Mammary microvascular endothelial cell (primary cell): ENCODE measurements around the gene SLC39A1. TPM values are rescaled to one million over a fixed set of nuclear protein-coding genes. Genes with fewer than 3 reads are reported as not detected.

Source experiments
- total RNA-seq: library from RNA; depleted of rRNA; stranded (reverse); fragments of >200 nt; gene quantifications from 2 replicates; pipeline ENCODE4 v1.2.3, GENCODE V29; 2015

SLC39A1 gene
- 94.3 and 101 TPM in 2 replicates for total RNA-seq

GRCh38 chr1:153963030-153963849, at the start of gene SLC39A1:
Gene SLC39A1 (minus strand): TSS chr1:153963537. CDS start chr1:153962715, 822 bp downstream.

GRCh38 chr1:153990468-153991150, 27.3 kb upstream of the SLC39A1 start, which contains the start of gene RPS27:
Gene RPS27 (plus strand): TSS chr1:153990762. CDS start chr1:153990797, 35 bp downstream.

GRCh38 chr1:153985941-153986761, 22.8 kb upstream of the SLC39A1 start, which contains the start of gene RAB13:
Gene RAB13 (minus strand): TSS chr1:153986339. CDS start chr1:153986236, 103 bp downstream.

GRCh38 chr1:153977250-153978240, 14.2 kb upstream of the SLC39A1 start, which contains the start of gene JTB:
Gene JTB (minus strand): TSS chr1:153977674. CDS start chr1:153977252, 422 bp downstream.

GRCh38 chr1:153967107-153967999, 4.0 kb upstream of the SLC39A1 start, which contains the start of gene CREB3L4:
Gene CREB3L4 (plus strand): TSS chr1:153967902. CDS start chr1:153968526, 624 bp downstream.

GRCh38 chr1:153958111-153958960, 5.0 kb downstream of the SLC39A1 start, which contains the start of gene CRTC2:
Gene CRTC2 (minus strand): TSS chr1:153958612. CDS start chr1:153958497, 115 bp downstream.

GRCh38 chr1:153946622-153947241, 16.6 kb downstream of the SLC39A1 start, which contains the start of gene DENND4B:
Gene DENND4B (minus strand): TSS chr1:153946718. CDS start chr1:153944374, 2,344 bp downstream.

GRCh38 chr1:153922972-153923925, 40.1 kb downstream of the SLC39A1 start, which contains the start of gene GATAD2B:
Gene GATAD2B (minus strand): TSS chr1:153922972. CDS start chr1:153828347, 94,625 bp downstream.

Other genes starting within 250 kb of the SLC39A1 start
- 17.8 and 23.6 TPM in 2 replicates for gene INTS3, start 235.5 kb downstream of the SLC39A1 start, total RNA-seq
- gene SLC27A3, start 188.1 kb downstream of the SLC39A1 start, total RNA-seq: 15.5 and 18.5 TPM in 2 replicates
- 6.9 and 8.9 TPM in 2 replicates for gene GATAD2B, start 40.6 kb downstream of the SLC39A1 start, total RNA-seq
- gene DENND4B, start 16.8 kb downstream of the SLC39A1 start, total RNA-seq: 16.9 and 23.9 TPM in 2 replicates
- gene CRTC2, start 4.9 kb downstream of the SLC39A1 start, total RNA-seq: 9.1 and 11.6 TPM in 2 replicates
- 6.3 and 9.0 TPM in 2 replicates for gene CREB3L4, start 4.4 kb upstream of the SLC39A1 start, total RNA-seq
- gene JTB, start 14.1 kb upstream of the SLC39A1 start, total RNA-seq: 223 and 236 TPM in 2 replicates
- 38.6 and 39.7 TPM in 2 replicates for gene RAB13, start 22.8 kb upstream of the SLC39A1 start, total RNA-seq
- gene RPS27, start 27.2 kb upstream of the SLC39A1 start, total RNA-seq: 1,749 and 2,452 TPM in 2 replicates
- 0.07 TPM in 1 of 2 replicates, not detected in the other for gene NUP210L, start 191.5 kb upstream of the SLC39A1 start, total RNA-seq
- 1,041 and 1,134 TPM in 2 replicates for gene TPM3, start 228.6 kb upstream of the SLC39A1 start, total RNA-seq
- not detected in 2 replicates for gene CFAP141, start 242.8 kb upstream of the SLC39A1 start, total RNA-seq